GM12875 (cell line): Measurements from ENCODE around the gene CCL20.
"Not testable (repeated sequence)": the region's sequence is repeated elsewhere in the genome, so short reads cannot be mapped to it uniquely, and the experiment has no call there.

Source experiments
- H3K4me3 ChIP-seq: one replicate; pipeline ENCODE4 v1.5.1; 2011; ENCODE audit warnings: low read depth, low read length, control low read depth
- CTCF ChIP-seq: IDR thresholded peaks from 2 replicates; pipeline ENCODE4 v1.5.1; 2011; ENCODE audit warnings: low read depth, mild to moderate bottlenecking, control low read depth, inconsistent platforms, low read length, moderate library complexity, borderline replicate concordance; ENCODE audit not compliant: insufficient read depth

The CCL20 gene

GRCh38 chr2:227829337-227829736, 15.7 kb downstream of the CCL20 start:
- TF ChIP-seq CTCF: no peak
- no peak overlapping the region for H3K4me3 ChIP-seq

GRCh38 chr2:227834423-227834822, 20.8 kb downstream of the CCL20 start:
- TF ChIP-seq CTCF: no peak
- no peak overlapping the region for H3K4me3 ChIP-seq

GRCh38 chr2:227834916-227835650, 21.4 kb downstream of the CCL20 start:
- no peak for TF ChIP-seq CTCF
- H3K4me3 ChIP-seq: no peak overlapping the region

- H3K4me3 ChIP-seq: not testable (repeated sequence)
These were observed 25.9 kb downstream of the CCL20 start for GRCh38 chr2:227839339-227840129.

GRCh38 chr2:227846831-227847230, 33.2 kb downstream of the CCL20 start:
- no peak overlapping the region for H3K4me3 ChIP-seq
- no peak for TF ChIP-seq CTCF

- no peak overlapping the region for H3K4me3 ChIP-seq
- TF ChIP-seq CTCF: no peak
These were observed 34.5 kb downstream of the CCL20 start for GRCh38 chr2:227848146-227848545.

- H3K4me3 ChIP-seq: no peak overlapping the region
- TF ChIP-seq CTCF: no peak
These were observed 34.9 kb downstream of the CCL20 start for GRCh38 chr2:227848586-227848985.
